SK-N-SH (cell line): ENCODE data around the gene ZNF878. TPM values are rescaled to one million over a fixed set of nuclear protein-coding genes. Genes with fewer than 3 reads are reported as not detected.

Source experiments
- CTCF ChIA-PET: fragments of 300-600, 350-600 bp; formaldehyde crosslinking; extraction: SDS; loops from one replicate; lab custom pipeline; 2021; lab: Yijun Ruan, JAX
- POLR2A ChIA-PET: fragments of 350-600 bp; sonication (Branson Sonifier 250); formaldehyde crosslinking; extraction: SDS; loops from one replicate; lab custom pipeline; 2020; ENCODE audit warnings: antibody characterized with exemption, inconsistent platforms; lab: Yijun Ruan, JAX
- DNase-seq: peaks from one replicate; pipeline ENCODE4 v3.0.0; 2012
- H2AFZ ChIP-seq: fragments of 200-600 bp; sonication (generic); 2 replicates; pipeline ENCODE4 v1.8.1; 2016; ENCODE audit warnings: antibody characterized with exemption, mild to moderate bottlenecking, low read depth
- H3F3A ChIP-seq: fragments of 200-600 bp; sonication (generic); replicated peaks from 2 replicates; pipeline ENCODE3; 2016; ENCODE audit warnings: antibody characterized with exemption, mild to moderate bottlenecking; ENCODE audit not compliant: insufficient read depth
- H3K27ac ChIP-seq, 2 experiments: fragments of 200-500 bp in 1 of 2; fragments of 200-600 bp in 1 of 2; sonication (Bioruptor generic) in 1 of 2; sonication (generic), shearing (Covaris generic) in 1 of 2; 2 replicates each; pipeline versions ENCODE4 v1.5.1 to v1.6.1; 2014 to 2016; ENCODE audit warnings: low read depth in 2 of 2, inconsistent platforms in 1 of 2, low read length in 1 of 2, mild to moderate bottlenecking in 1 of 2, mixed read lengths in 1 of 2
- H3K27me3 ChIP-seq: fragments of 200-600 bp; sonication (generic), shearing (Covaris generic); 2 replicates; pipeline ENCODE4 v1.6.1; 2016; ENCODE audit warnings: mixed run types; ENCODE audit not compliant: insufficient read depth
- H3K36me3 ChIP-seq, 2 experiments: fragments of 200-500 bp in 1 of 2; fragments of 200-600 bp in 1 of 2; sonication (Bioruptor generic) in 1 of 2; sonication (generic) in 1 of 2; replicated peaks in 1 of 2; 2 replicates each; pipeline versions ENCODE3 to v1.5.1; 2014 to 2016; ENCODE audit warnings: low read length in 1 of 2, mild to moderate bottlenecking in 1 of 2; ENCODE audit not compliant: insufficient read depth in 2 of 2, control insufficient read depth in 1 of 2
- H3K4me1 ChIP-seq, 2 experiments: fragments of 200-500 bp in 1 of 2; fragments of 200-600 bp in 1 of 2; sonication (Bioruptor generic) in 1 of 2; sonication (generic), shearing (Covaris generic) in 1 of 2; 2 replicates each; pipeline versions ENCODE4 v1.5.1 to v1.6.1; 2014 to 2016; ENCODE audit warnings: low read depth in 1 of 2, low read length in 1 of 2, mixed run types in 1 of 2; ENCODE audit not compliant: insufficient read depth in 2 of 2, control insufficient read depth in 1 of 2
- H3K4me2 ChIP-seq: fragments of 200-600 bp; sonication (generic), shearing (Covaris generic); 2 replicates; pipeline ENCODE4 v1.6.1; 2017; ENCODE audit warnings: mixed run types
- H3K4me3 ChIP-seq, 2 experiments: fragments of 200-500 bp in 1 of 2; fragments of 200-600 bp in 1 of 2; sonication (Bioruptor generic) in 1 of 2; sonication (generic), shearing (Covaris generic) in 1 of 2; 2 replicates each; pipeline versions ENCODE4 v1.5.1 to v1.8.1; 2014 to 2016; ENCODE audit warnings: low read depth in 2 of 2, inconsistent platforms in 1 of 2, low read length in 1 of 2, mild to moderate bottlenecking in 1 of 2, mixed read lengths in 1 of 2, moderate library complexity in 1 of 2
- H3K79me2 ChIP-seq: fragments of 200-600 bp; sonication (generic); 2 replicates; pipeline ENCODE4 v1.8.1; 2017; ENCODE audit warnings: mild to moderate bottlenecking; ENCODE audit not compliant: insufficient read depth
- H3K9ac ChIP-seq: fragments of 200-600 bp; sonication (generic); 2 replicates; pipeline ENCODE4 v1.6.1; 2017; ENCODE audit warnings: mixed run types
- H3K9me2 ChIP-seq: fragments of 200-600 bp; sonication (generic); 2 replicates; pipeline ENCODE4 v1.6.1; 2017; ENCODE audit warnings: mixed run types
- H3K9me3 ChIP-seq: fragments of 200-600 bp; sonication (generic); 2 replicates; pipeline ENCODE4 v1.6.1; 2017; ENCODE audit warnings: mixed run types, mild to moderate bottlenecking, moderate library complexity
- H4K20me1 ChIP-seq: fragments of 200-600 bp; sonication (generic); 2 replicates; pipeline ENCODE4 v1.6.1; 2017; ENCODE audit warnings: mild to moderate bottlenecking, mixed run types; ENCODE audit not compliant: insufficient read depth
- CTCF ChIP-seq: fragments of 200-600 bp; sonication (generic); IDR thresholded peaks from 2 replicates; pipeline ENCODE4 v1.6.1; 2017; ENCODE audit warnings: antibody characterized with exemption, mild to moderate bottlenecking, moderate library complexity
- EZH2phosphoT487 ChIP-seq: fragments of 200-600 bp; sonication (generic); IDR thresholded peaks from 2 replicates; pipeline ENCODE4 v1.6.1; 2017; ENCODE audit warnings: low read depth, mixed run types, mild to moderate bottlenecking, antibody characterized with exemption, moderate library complexity, borderline replicate concordance
- FOSL2 ChIP-seq: IDR thresholded peaks from 2 replicates; pipeline ENCODE4 v1.4.0; 2012; ENCODE audit warnings: low read depth, mild to moderate bottlenecking, moderate library complexity, borderline replicate concordance
- MXI1 ChIP-seq: IDR thresholded peaks from 2 replicates; pipeline ENCODE4 v1.6.1; 2012; ENCODE audit warnings: mild to moderate bottlenecking, low read depth, low read length, improper control_type of control experiment
- NRF1 ChIP-seq: IDR thresholded peaks from 2 replicates; pipeline ENCODE4 v1.6.1; 2012; ENCODE audit warnings: low read depth, mild to moderate bottlenecking, low read length
- RAD21 ChIP-seq: IDR thresholded peaks from 2 replicates; pipeline ENCODE4 v1.6.1; 2012; ENCODE audit warnings: mild to moderate bottlenecking, low read length
- SIN3A ChIP-seq: IDR thresholded peaks from 2 replicates; pipeline ENCODE4 v1.6.1; 2012; ENCODE audit warnings: low read depth, mild to moderate bottlenecking, low read length, moderate library complexity, borderline replicate concordance
- TCF12 ChIP-seq: IDR thresholded peaks from 2 replicates; pipeline ENCODE4 v1.4.0; 2012
- WGBS: methylation state at CpG from one replicate; pipeline ENCODE4 v1.1.6; 2017; ENCODE audit warnings: low lambda C conversion rate; 5-methylcytosine and 5-hydroxymethylcytosine counted together
- polyA plus RNA-seq, 3 experiments: library from polyadenylated mRNA; depleted of rRNA; stranded (reverse); fragments of >200 nt; gene quantifications; 2 replicates each; pipeline ENCODE4 v1.2.3, GENCODE V29; 2012
- TF ChIP-seq, protein P1 (sequence below): fragments of 150-350 bp; IDR thresholded peaks from 2 replicates; pipeline ENCODE4 v1.6.1; 2017; ENCODE audit warnings: antibody characterized with exemption, low read length, low read depth, borderline replicate concordance
- TF ChIP-seq, protein P2 (sequence below): IDR thresholded peaks from 2 replicates; pipeline ENCODE4 v1.4.0; 2012; ENCODE audit warnings: low read depth, borderline replicate concordance
- TF ChIP-seq, protein P3 (sequence below): IDR thresholded peaks from 2 replicates; pipeline ENCODE4 v1.4.0; 2012; ENCODE audit warnings: low read depth
- TF ChIP-seq, protein P4 (sequence below): IDR thresholded peaks from 2 replicates; pipeline ENCODE4 v1.6.1; 2012; ENCODE audit warnings: mild to moderate bottlenecking, low read depth, low read length, moderate library complexity

ZNF878 gene
- polyA plus RNA-seq, 1 of the 3 experiments (the other 2 are of a cell fraction) = 0.05 TPM

- H3K27ac ChIP-seq = no peak overlapping the region
- H3K79me2 ChIP-seq = no peaks in the 10 kb centered on the region
- no peak overlapping the region for H3K9ac ChIP-seq
- H3K4me1 ChIP-seq = no peaks in the 10 kb centered on the region
- ChIA-PET CTCF (interaction anchor here (0.7 to 2.2 kb wide), 6 partner anchors 9 to 262 kb away, joined by 3 to 16 read pairs (median 7); partner anchors contain the start of genes ZNF20 and ZNF433), POLR2A (no interaction called here)
- peak; percentile 36 for TF ChIP-seq CTCF
- TF ChIP-seq MXI1 = no peak
- peak; percentile 36 for TF ChIP-seq RAD21
- H2AFZ ChIP-seq = no peak overlapping the region
- H3K9me2 ChIP-seq = no peaks in the 10 kb centered on the region
- H4K20me1 ChIP-seq = no peaks in the 10 kb centered on the region
- peak overlapping the region in 1 of 2 experiments; percentile 48; a peak in 1 of 4 replicates for H3K4me3 ChIP-seq
- no peaks in the 10 kb centered on the region for H3K9me3 ChIP-seq
- no peak overlapping the region for H3K4me2 ChIP-seq
- H3K27me3 ChIP-seq = no peaks in the 10 kb centered on the region
- peak; percentile 58 for DNase-seq
- H3K36me3 ChIP-seq = no peaks in the 10 kb centered on the region
- WGBS = 73% methylated on average over 5 of the region's 5 CpGs
- no peaks in the 10 kb centered on the region for H3F3A ChIP-seq
These were observed 38.0 kb upstream of the ZNF878 start for GRCh38 chr19:12090807-12091206.

DNA sequence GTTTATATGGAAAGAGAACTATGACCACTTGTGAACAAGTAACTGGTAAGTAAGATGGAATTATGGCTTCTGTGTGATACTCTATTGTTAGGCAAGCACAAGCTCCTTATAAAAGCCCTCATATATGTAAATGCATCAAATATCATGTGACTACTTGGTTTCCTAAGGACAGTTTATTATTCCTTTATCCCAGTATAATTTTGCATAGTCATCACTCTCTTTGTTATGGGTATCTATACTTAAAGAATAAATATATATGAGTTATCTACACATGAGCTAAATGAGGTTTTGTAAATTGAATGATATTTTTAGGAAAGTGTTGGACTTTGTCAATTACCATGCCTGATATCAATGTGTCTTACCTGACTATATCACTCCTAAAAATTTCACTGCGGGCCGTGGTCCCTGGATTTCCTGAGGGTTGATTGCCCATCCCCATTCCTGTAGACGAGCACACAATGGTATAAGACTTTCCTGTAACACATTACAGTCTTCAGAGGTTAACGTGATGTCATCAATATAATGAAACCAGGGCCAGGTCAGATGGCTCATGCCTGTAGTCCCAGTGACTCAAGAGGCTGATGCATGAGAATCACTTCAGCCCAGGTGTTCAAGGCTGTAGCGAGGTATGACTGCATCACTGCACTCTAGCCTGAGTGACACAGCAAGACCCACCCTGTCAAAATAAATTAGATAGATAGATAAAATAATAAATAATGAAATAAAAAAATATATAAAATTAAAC lies 32.5 kb upstream of the ZNF878 start:
- H3K4me3 ChIP-seq = no peak overlapping the region
- no peaks in the 10 kb centered on the region for H3K27me3 ChIP-seq
- no peaks in the 10 kb centered on the region for H3K79me2 ChIP-seq
- no peak overlapping the region for H2AFZ ChIP-seq
- ChIA-PET CTCF (interaction anchor here (1.1 to 1.2 kb wide), 2 partner anchors 55 to 56 kb away, joined by 3 read pairs; partner anchors contain the start of gene ZNF20), POLR2A (no interaction called here)
- H3K4me2 ChIP-seq = no peak overlapping the region
- H4K20me1 ChIP-seq = no peaks in the 10 kb centered on the region
- no peak overlapping the region for H3K27ac ChIP-seq
- H3K9me2 ChIP-seq = no peaks in the 10 kb centered on the region
- no peak for DNase-seq
- H3F3A ChIP-seq = no peaks in the 10 kb centered on the region
- no peaks in the 10 kb centered on the region for H3K4me1 ChIP-seq
- no peak overlapping the region for H3K9ac ChIP-seq
- 43% methylated on average over 5 of the region's 5 CpGs for WGBS
- H3K9me3 ChIP-seq = no peaks in the 10 kb centered on the region
- no peak for TF ChIP-seq FOSL2
- TF ChIP-seq NRF1 = no peak
- no peak for TF ChIP-seq EZH2phosphoT487
- TF ChIP-seq, protein P1, sequence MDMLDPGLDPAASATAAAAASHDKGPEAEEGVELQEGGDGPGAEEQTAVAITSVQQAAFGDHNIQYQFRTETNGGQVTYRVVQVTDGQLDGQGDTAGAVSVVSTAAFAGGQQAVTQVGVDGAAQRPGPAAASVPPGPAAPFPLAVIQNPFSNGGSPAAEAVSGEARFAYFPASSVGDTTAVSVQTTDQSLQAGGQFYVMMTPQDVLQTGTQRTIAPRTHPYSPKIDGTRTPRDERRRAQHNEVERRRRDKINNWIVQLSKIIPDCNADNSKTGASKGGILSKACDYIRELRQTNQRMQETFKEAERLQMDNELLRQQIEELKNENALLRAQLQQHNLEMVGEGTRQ = no peak
- TF ChIP-seq, protein P2, sequence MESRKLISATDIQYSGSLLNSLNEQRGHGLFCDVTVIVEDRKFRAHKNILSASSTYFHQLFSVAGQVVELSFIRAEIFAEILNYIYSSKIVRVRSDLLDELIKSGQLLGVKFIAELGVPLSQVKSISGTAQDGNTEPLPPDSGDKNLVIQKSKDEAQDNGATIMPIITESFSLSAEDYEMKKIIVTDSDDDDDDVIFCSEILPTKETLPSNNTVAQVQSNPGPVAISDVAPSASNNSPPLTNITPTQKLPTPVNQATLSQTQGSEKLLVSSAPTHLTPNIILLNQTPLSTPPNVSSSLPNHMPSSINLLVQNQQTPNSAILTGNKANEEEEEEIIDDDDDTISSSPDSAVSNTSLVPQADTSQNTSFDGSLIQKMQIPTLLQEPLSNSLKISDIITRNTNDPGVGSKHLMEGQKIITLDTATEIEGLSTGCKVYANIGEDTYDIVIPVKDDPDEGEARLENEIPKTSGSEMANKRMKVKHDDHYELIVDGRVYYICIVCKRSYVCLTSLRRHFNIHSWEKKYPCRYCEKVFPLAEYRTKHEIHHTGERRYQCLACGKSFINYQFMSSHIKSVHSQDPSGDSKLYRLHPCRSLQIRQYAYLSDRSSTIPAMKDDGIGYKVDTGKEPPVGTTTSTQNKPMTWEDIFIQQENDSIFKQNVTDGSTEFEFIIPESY = no peak
- TF ChIP-seq SIN3A = no peak
- TF ChIP-seq, protein P3, sequence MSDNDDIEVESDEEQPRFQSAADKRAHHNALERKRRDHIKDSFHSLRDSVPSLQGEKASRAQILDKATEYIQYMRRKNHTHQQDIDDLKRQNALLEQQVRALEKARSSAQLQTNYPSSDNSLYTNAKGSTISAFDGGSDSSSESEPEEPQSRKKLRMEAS = no peak
- TF ChIP-seq, protein P4, sequence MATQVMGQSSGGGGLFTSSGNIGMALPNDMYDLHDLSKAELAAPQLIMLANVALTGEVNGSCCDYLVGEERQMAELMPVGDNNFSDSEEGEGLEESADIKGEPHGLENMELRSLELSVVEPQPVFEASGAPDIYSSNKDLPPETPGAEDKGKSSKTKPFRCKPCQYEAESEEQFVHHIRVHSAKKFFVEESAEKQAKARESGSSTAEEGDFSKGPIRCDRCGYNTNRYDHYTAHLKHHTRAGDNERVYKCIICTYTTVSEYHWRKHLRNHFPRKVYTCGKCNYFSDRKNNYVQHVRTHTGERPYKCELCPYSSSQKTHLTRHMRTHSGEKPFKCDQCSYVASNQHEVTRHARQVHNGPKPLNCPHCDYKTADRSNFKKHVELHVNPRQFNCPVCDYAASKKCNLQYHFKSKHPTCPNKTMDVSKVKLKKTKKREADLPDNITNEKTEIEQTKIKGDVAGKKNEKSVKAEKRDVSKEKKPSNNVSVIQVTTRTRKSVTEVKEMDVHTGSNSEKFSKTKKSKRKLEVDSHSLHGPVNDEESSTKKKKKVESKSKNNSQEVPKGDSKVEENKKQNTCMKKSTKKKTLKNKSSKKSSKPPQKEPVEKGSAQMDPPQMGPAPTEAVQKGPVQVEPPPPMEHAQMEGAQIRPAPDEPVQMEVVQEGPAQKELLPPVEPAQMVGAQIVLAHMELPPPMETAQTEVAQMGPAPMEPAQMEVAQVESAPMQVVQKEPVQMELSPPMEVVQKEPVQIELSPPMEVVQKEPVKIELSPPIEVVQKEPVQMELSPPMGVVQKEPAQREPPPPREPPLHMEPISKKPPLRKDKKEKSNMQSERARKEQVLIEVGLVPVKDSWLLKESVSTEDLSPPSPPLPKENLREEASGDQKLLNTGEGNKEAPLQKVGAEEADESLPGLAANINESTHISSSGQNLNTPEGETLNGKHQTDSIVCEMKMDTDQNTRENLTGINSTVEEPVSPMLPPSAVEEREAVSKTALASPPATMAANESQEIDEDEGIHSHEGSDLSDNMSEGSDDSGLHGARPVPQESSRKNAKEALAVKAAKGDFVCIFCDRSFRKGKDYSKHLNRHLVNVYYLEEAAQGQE = no peak
- no peak for TF ChIP-seq TCF12
- TF ChIP-seq, all 33 proteins: peak for 0
- H3K36me3 ChIP-seq = no peaks in the 10 kb centered on the region
